ENCODE measurements around the gene EPS8L3. TPM values are rescaled to one million over a fixed set of nuclear protein-coding genes. Genes with fewer than 3 reads are reported as not detected.

Gene EPS8L3
- polyA plus RNA-seq, result not detected in 2 replicates

DNA sequence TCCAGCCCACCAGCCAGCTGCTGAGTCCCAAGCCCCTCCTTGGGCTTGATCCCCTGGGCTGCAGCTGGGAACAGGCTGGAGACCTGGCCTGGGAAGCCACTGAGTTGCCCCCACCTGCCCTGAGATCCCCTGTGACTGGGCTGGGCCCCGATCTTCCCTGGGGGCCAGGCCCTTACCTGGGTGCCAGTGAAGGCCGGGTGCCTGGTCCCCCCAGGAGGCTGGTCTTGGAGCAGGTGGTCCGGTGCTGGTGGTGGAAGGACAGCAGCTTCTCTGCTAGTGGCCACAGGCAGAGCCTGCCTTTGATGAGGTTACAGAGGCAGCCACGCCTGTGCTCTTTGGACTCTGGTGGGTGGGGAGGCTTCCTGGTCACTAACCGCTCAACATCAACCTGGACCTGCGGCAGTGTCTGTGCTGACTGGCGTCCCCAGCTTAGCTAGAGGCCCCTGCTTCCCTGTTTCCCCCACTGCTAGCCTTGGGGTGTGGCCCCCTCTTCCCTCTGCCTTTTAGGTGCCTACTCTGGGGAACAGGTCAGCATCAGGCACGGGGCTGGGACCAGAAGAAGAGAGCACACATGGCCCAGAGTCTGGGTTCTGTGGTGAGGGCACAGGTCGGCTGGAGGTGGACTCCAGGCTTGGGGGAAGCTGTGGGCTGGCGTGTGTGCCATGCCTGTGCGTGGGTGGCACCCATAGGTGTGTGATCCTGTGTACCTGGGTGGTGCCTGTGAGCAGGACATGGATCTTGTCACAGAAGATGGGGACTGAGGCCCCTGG is at the start of gene EPS8L3:
Gene EPS8L3, minus strand, starts transcription at position 278 of the 770 bp plus-strand sequence. CDS start 2,174 bp downstream, outside the sequence.

DNA sequence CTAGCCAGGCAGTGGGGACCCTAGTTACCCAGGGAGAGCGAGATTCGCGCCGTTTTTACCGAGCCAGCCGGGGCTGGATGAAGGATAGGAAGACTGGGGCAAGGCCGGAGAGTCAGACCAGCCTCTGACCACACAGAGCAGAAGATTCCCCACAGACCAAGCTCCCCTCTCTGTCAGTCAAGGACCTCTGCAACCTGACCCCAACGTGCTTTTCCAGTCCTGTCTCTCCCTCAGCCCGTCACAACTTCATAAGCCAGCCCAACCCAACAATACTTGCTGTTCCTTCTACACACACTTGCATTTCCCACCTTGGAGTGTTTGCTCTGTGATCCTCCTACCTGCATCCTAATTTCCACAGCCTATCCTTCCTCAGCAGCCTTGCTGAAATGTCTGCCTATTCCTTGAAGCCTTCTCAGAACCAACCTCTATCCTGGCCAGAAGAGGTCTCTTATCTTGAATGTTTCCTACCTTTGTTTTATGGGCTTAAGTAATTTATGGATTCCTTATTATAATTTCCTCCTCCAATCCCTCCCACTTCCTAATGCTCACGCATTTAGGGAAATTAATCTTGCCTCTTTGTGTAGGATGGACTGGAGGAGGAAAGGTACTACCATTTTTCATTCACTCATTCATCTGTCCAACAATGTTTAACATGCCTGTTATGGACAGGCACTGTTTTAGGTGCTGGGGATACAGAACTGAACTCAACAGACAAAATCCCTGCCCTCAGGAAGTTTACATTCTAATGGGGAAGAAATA is 22.9 kb downstream of the EPS8L3 start, which contains the start of gene GSTM3:
Gene GSTM3, minus strand, starts transcription at position 424 of the 759 bp plus-strand sequence. CDS start 751 bp downstream, outside the sequence.

GRCh38 chr1:109711593-109712320 is 52.0 kb downstream of the EPS8L3 start, which contains the start of gene GSTM5:
TSS of gene GSTM5 (plus strand) at chr1:109712251. CDS start at chr1:109712313, 62 bp downstream.

Other genes starting within 250 kb of the EPS8L3 start
- 14.8 and 15.2 TPM in 2 replicates for gene GPR61, start 224.1 kb downstream of the EPS8L3 start, polyA plus RNA-seq
- 2.2 and 3.8 TPM in 2 replicates for gene GNAI3, start 215.3 kb downstream of the EPS8L3 start, polyA plus RNA-seq
- not detected in 2 replicates for gene GNAT2, start 144.3 kb downstream of the EPS8L3 start, polyA plus RNA-seq
- gene AMPD2, start 144.1 kb downstream of the EPS8L3 start, polyA plus RNA-seq, result 22.1 and 37.9 TPM in 2 replicates
- 30.7 and 36.0 TPM in 2 replicates for gene GSTM4, start 107.8 kb downstream of the EPS8L3 start, polyA plus RNA-seq
- gene GSTM2, start 95.9 kb downstream of the EPS8L3 start, polyA plus RNA-seq, result 87.9 and 100 TPM in 2 replicates
- 17.9 and 26.0 TPM in 2 replicates for gene GSTM1, start 76.1 kb downstream of the EPS8L3 start, polyA plus RNA-seq
- 13.3 and 30.1 TPM in 2 replicates for gene GSTM5, start 51.7 kb downstream of the EPS8L3 start, polyA plus RNA-seq
- 357 and 497 TPM in 2 replicates for gene GSTM3, start 22.9 kb downstream of the EPS8L3 start, polyA plus RNA-seq
- gene CSF1, start 146.9 kb upstream of the EPS8L3 start, polyA plus RNA-seq, result 0.13 TPM in 1 of 2 replicates, not detected in the other
- 121 and 154 TPM in 2 replicates for gene AHCYL1, start 220.8 kb upstream of the EPS8L3 start, polyA plus RNA-seq

Measured in Purkinje cell (primary cell).